Measurements from ENCODE around the gene ZNF536.

- TF ChIP-seq MAX (IDR thresholded peaks at IDR 0.05) (no peak), GABPB1 (CRISPR knock-in tag; IDR thresholded peaks at IDR 0.05) (no peak), ZEB1 (IDR thresholded peaks at IDR 0.05; ENCODE audit: insufficient replicate concordance, low read depth) (no peak), EP300 (IDR thresholded peaks at IDR 0.05; ENCODE audit: low read depth in 2 of 2, low read length in 2 of 2) (no peak), EP300 (CRISPR knock-in tag; IDR thresholded peaks at IDR 0.05; ENCODE audit: borderline replicate concordance) (no peak), PPARG (CRISPR knock-in tag; conservative IDR thresholded peaks at IDR 0.05) (no peak), SOX13 (IDR thresholded peaks at IDR 0.05) (no peak), SOX13 (CRISPR knock-in tag; conservative IDR thresholded peaks at IDR 0.05 in 1 of 2, IDR thresholded peaks at IDR 0.05 in 1 of 2) (no peak), ZSCAN31 (CRISPR knock-in tag; IDR thresholded peaks at IDR 0.05; ENCODE audit: low read depth) (no peak), NFKBIZ (CRISPR knock-in tag; IDR thresholded peaks at IDR 0.05) (no peak)
- TF ChIP-seq, protein P1, sequence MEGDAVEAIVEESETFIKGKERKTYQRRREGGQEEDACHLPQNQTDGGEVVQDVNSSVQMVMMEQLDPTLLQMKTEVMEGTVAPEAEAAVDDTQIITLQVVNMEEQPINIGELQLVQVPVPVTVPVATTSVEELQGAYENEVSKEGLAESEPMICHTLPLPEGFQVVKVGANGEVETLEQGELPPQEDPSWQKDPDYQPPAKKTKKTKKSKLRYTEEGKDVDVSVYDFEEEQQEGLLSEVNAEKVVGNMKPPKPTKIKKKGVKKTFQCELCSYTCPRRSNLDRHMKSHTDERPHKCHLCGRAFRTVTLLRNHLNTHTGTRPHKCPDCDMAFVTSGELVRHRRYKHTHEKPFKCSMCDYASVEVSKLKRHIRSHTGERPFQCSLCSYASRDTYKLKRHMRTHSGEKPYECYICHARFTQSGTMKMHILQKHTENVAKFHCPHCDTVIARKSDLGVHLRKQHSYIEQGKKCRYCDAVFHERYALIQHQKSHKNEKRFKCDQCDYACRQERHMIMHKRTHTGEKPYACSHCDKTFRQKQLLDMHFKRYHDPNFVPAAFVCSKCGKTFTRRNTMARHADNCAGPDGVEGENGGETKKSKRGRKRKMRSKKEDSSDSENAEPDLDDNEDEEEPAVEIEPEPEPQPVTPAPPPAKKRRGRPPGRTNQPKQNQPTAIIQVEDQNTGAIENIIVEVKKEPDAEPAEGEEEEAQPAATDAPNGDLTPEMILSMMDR (CRISPR knock-in tag; IDR thresholded peaks at IDR 0.05), result no peak
Observed at GRCh38 chr19:30541575-30541974, 169.4 kb downstream of the ZNF536 start.
